ENCODE measurements around the gene REEP6. TPM values are rescaled to one million over a fixed set of nuclear protein-coding genes. Genes with fewer than 3 reads are reported as not detected.

REEP6 gene
- total and polyA plus RNA-seq, 12 donors, result 16.5 to 205 (median 115) TPM

DNA sequence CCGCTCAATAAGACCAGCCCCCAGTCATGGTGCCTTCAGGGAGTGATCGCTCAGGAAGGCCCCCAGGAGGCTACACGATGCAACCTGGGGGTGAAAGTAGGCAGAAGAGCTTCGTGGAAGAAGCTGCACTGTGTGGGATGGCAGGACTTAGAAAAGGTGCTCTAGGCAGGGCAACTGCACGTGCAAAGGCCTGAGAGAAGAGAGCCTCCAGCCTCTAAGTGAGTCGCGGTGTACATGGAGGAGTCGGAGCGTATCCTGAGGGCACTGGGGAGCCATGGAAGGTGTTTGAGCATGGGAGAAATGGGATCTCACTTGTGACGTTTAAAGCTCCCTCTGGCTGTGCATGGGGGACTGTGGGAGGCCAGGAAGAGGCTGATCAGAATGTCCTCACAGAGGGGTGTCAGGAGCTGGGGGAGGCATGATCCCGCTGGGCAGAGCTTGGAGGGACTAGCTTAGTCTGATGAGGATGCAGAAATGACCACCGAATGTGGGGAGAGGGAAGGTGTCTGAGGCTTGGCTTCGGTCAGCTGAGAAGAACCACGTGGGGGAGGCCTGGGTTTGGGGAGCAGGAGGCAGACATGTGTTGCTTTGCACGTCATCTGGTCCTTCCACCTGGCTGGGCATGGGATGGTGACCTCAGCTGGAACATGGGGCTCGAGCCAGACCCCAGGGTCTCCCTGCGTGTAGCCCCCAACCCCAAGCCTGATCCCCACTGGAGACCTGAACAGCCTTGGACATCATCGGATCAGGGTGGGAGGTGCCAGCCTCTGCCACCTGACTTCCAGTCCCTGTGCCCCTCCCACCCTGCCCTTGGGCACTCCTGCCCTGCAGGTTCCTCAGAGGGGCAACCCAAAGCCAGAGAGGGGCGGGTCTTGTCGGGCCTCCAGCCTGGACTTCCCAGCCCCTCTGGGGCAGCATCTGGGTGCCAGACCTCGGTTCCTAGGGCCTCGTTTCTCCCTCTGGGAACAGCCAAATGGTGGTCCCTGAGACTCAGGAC is 39.9 kb upstream of the REEP6 start:
- TF ChIP-seq, protein P1, sequence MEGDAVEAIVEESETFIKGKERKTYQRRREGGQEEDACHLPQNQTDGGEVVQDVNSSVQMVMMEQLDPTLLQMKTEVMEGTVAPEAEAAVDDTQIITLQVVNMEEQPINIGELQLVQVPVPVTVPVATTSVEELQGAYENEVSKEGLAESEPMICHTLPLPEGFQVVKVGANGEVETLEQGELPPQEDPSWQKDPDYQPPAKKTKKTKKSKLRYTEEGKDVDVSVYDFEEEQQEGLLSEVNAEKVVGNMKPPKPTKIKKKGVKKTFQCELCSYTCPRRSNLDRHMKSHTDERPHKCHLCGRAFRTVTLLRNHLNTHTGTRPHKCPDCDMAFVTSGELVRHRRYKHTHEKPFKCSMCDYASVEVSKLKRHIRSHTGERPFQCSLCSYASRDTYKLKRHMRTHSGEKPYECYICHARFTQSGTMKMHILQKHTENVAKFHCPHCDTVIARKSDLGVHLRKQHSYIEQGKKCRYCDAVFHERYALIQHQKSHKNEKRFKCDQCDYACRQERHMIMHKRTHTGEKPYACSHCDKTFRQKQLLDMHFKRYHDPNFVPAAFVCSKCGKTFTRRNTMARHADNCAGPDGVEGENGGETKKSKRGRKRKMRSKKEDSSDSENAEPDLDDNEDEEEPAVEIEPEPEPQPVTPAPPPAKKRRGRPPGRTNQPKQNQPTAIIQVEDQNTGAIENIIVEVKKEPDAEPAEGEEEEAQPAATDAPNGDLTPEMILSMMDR (IDR thresholded peaks at IDR 0.05), result no peak
- no peak for TF ChIP-seq POLR2A (IDR thresholded peaks at IDR 0.05)
- WGBS, 4 donors, result 49 to 60% (median 54%) methylated on average over 15 to 22 of the region's 22 CpGs
- H3K4me3 ChIP-seq, result no peak overlapping the region
- no peak for DNase-seq
- intact Hi-C loops (cut with DNase I), result no loop called here
- peaks cover 63% of the 10 kb centered on the region for H3K27me3 ChIP-seq
- peaks cover 3 to 11% of the 10 kb centered on the region in 2 donors for H3K4me1 ChIP-seq (replicated peaks in 1 of 2)
- H3K36me3 ChIP-seq (replicated peaks in 1 of 2), result no peaks in the 10 kb centered on the region
- no peaks in the 10 kb centered on the region for H3K9me3 ChIP-seq (replicated peaks in 1 of 3)
- peak overlapping the region in 1 of 5 donors; percentile 49 for H3K27ac ChIP-seq

DNA sequence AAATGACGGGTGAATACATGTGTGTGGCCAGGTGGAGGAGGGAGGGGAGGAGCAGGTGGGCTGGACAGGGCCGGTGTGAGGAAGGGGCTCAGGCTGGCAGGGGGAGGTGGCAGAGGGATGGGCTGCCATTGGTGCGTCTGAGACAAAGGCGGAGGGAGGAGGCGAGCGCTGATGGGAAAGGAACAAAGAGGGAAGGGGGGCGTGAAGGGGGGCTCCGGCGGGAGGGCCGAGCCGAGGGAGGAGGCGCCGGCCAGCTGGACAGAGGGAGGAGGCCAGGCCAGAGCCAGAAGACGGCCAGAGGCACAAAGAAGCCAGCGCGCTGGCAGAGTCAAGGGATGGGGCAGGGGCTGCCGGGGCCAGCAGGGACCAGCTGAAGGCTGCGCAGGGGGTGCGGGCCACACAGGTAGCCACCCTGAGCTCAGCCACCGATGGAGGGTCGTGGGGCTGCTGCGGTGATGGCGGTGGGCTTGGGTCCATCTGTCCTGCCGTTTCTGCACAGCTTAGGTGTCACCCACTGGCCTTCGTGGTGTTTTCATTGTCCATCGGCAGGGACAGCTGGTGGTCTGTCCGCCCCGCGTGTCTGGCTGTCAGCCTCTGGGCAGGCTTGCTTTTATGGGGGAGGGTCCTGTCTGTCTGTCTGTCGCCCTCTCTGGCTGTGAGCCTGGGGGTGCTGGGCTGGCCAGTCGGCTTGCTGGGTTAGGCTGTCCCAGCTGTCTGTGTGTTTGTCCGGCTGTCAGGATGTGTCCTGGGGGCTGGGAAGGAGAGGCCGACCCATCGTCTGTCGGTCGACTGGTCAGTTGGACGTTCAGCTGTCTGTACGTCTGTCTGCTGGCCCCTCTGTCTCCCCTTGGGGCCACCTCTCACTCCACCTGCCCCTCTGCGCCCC is 38.8 kb upstream of the REEP6 start:
- no peak for DNase-seq
- H3K36me3 ChIP-seq (replicated peaks in 1 of 2), result no peaks in the 10 kb centered on the region
- peaks cover 63% of the 10 kb centered on the region for H3K27me3 ChIP-seq
- H3K27ac ChIP-seq, result peak overlapping the region in 1 of 5 donors; percentile 49
- intact Hi-C loops (cut with DNase I), result no loop called here
- H3K9me3 ChIP-seq (replicated peaks in 1 of 3), result no peaks in the 10 kb centered on the region
- TF ChIP-seq POLR2A (IDR thresholded peaks at IDR 0.05), result no peak
- TF ChIP-seq, protein P1 (IDR thresholded peaks at IDR 0.05), result no peak
- no peak overlapping the region for H3K4me3 ChIP-seq
- WGBS, 4 donors, result 20 to 33% (median 25%) methylated on average over 16 to 39 of the region's 39 CpGs
- H3K4me1 ChIP-seq (replicated peaks in 1 of 2), result no peaks in the 10 kb centered on the region

DNA sequence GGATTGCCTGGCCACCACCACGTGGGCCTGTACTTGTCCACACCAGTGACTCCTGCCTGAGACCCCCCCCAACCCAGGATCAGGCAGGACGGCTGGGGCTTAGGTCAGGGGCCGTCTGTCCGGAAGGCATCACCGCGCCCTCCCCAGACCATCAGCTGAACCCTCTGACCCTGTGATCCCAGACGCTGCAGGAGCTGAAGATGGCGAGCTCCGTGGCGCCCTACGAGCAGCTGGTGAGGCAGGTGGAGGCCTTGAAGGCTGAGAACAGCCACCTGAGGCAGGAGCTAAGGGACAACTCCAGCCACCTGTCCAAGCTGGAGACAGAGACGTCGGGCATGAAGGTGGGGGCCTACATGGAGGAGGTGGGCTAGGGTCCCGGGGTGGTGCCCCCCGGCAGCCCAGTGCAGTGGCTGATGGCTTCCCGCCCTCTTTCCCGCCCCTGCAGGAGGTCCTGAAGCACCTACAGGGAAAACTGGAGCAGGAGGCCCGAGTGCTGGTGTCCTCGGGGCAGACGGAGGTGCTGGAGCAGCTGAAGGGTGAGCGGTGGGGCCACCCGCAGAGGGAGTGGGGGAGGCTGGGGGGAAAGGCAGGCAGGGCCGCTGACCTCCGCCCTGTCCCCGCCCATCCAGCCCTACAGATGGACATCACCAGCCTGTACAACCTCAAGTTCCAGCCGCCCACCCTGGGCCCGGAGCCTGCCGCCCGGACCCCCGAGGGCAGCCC is 38.0 kb upstream of the REEP6 start:
- intact Hi-C loops (cut with DNase I), result no loop called here
- 46 to 56% (median 51%) methylated on average over 5 to 30 of the region's 30 CpGs for WGBS, 4 donors

More for the DNA sequence above, 38.0 kb upstream of the REEP6 start:
- TF ChIP-seq, protein P1 (IDR thresholded peaks at IDR 0.05), result no peak
- no peak for TF ChIP-seq POLR2A (IDR thresholded peaks at IDR 0.05)
- peak overlapping the region in 1 of 5 donors; percentile 17 for H3K27ac ChIP-seq
- no peaks in the 10 kb centered on the region for H3K36me3 ChIP-seq (replicated peaks in 1 of 2)
- H3K27me3 ChIP-seq, result peaks cover 64% of the 10 kb centered on the region
- H3K4me3 ChIP-seq, result no peak overlapping the region
- DNase-seq, result no peak
- no peaks in the 10 kb centered on the region for H3K9me3 ChIP-seq (replicated peaks in 1 of 3)
- no peaks in the 10 kb centered on the region for H3K4me1 ChIP-seq (replicated peaks in 1 of 2)

Measured in adrenal gland (tissue), 12 donors.